DOHH2 (cell line): Measurements from ENCODE around the gene PITPNC1.
"Not testable (repeated sequence)": the region's sequence is repeated elsewhere in the genome, so short reads cannot be mapped to it uniquely, and the experiment has no call there.

Source experiments
- H3F3A ChIP-seq: fragments of 200-600 bp; sonication (generic), shearing (Covaris generic); 2 replicates; pipeline ENCODE4 v1.6.0; 2016; ENCODE audit warnings: antibody characterized with exemption, mild to moderate bottlenecking; ENCODE audit not compliant: control insufficient read depth, insufficient read depth
- H3K27ac ChIP-seq: fragments of 200-600 bp; sonication (generic); 2 replicates; pipeline ENCODE4 v1.5.1; 2014; ENCODE audit warnings: low read depth, mild to moderate bottlenecking, low read length, moderate library complexity
- H3K27me3 ChIP-seq: fragments of 200-600 bp; sonication (generic); 2 replicates; pipeline ENCODE4 v1.6.1; 2014; ENCODE audit warnings: mild to moderate bottlenecking, low read length, mixed read lengths; ENCODE audit not compliant: control insufficient read depth
- H3K36me3 ChIP-seq: fragments of 200-600 bp; sonication (generic); 2 replicates; pipeline ENCODE4 v1.6.1; 2014; ENCODE audit warnings: mild to moderate bottlenecking, low read length, moderate library complexity, mixed read lengths; ENCODE audit not compliant: control insufficient read depth
- H3K4me1 ChIP-seq: fragments of 200-600 bp; sonication (generic); 2 replicates; pipeline ENCODE4 v1.6.1; 2014; ENCODE audit warnings: mild to moderate bottlenecking, low read length, mixed read lengths; ENCODE audit not compliant: control insufficient read depth
- H3K4me2 ChIP-seq: fragments of 200-600 bp; sonication (generic); 2 replicates; pipeline ENCODE4 v1.6.0; 2014; ENCODE audit warnings: mild to moderate bottlenecking, low read length, moderate library complexity
- H3K4me3 ChIP-seq: fragments of 200-600 bp; sonication (generic); 2 replicates; pipeline ENCODE4 v1.5.1; 2014; ENCODE audit warnings: mild to moderate bottlenecking, low read length, mixed read lengths
- H3K79me2 ChIP-seq: fragments of 200-600 bp; sonication (generic); 2 replicates; pipeline ENCODE4 v1.6.1; 2014; ENCODE audit warnings: mild to moderate bottlenecking, low read length, mixed read lengths; ENCODE audit not compliant: control insufficient read depth
- H3K9me2 ChIP-seq: fragments of 200-600 bp; sonication (generic); replicated peaks from 2 replicates; pipeline ENCODE4 v1.6.1; 2014; ENCODE audit warnings: mild to moderate bottlenecking, low read length, mixed read lengths; ENCODE audit not compliant: control insufficient read depth
- H3K9me3 ChIP-seq: fragments of 200-600 bp; sonication (generic); 2 replicates; pipeline ENCODE4 v1.6.1; 2014; ENCODE audit warnings: antibody characterized with exemption, low read length, mixed read lengths; ENCODE audit not compliant: control insufficient read depth, insufficient read depth
- H4K20me1 ChIP-seq: fragments of 200-600 bp; sonication (generic); 2 replicates; pipeline ENCODE4 v1.6.0; 2014; ENCODE audit warnings: low read depth, mild to moderate bottlenecking, antibody characterized with exemption, low read length, moderate library complexity; ENCODE audit not compliant: control insufficient read depth, insufficient read depth
- EZH2phosphoT487 ChIP-seq: fragments of 200-600 bp; sonication (generic); IDR thresholded peaks from 2 replicates; pipeline ENCODE4 v1.6.1; 2017; ENCODE audit warnings: borderline replicate concordance, mild to moderate bottlenecking, antibody characterized with exemption, low read length, moderate library complexity, mixed read lengths
- TF ChIP-seq, protein P1 (sequence below): fragments of 200-600 bp; sonication (generic); IDR thresholded peaks from one replicate; pipeline ENCODE4 v1.5.1; 2014; ENCODE audit warnings: antibody characterized with exemption, mild to moderate bottlenecking, low read depth, low read length; ENCODE audit not compliant: poor library complexity, severe bottlenecking

PITPNC1 gene

GRCh38 chr17:67335245-67335835 is 41.7 kb upstream of the PITPNC1 start:
- Histone ChIP-seq H4K20me1 (no peaks in the 10 kb centered on the region), H3K4me1 (0 out of 2 replicates have a peak, but pooled peaks cover 3% of the 10 kb centered on the region), H3K79me2 (no peaks in the 10 kb centered on the region), H3K9me3 (no peaks in the 10 kb centered on the region), H3K27ac (no peak overlapping the region), H3K36me3 (peaks cover 11% of the 10 kb centered on the region), H3F3A (peaks cover 28% of the 10 kb centered on the region), H3K4me2 (no peak overlapping the region), H3K9me2 (no peaks in the 10 kb centered on the region), H3K4me3 (no peak overlapping the region), H3K27me3 (no peaks in the 10 kb centered on the region)
- no peak for TF ChIP-seq EZH2phosphoT487
- TF ChIP-seq, protein P1, sequence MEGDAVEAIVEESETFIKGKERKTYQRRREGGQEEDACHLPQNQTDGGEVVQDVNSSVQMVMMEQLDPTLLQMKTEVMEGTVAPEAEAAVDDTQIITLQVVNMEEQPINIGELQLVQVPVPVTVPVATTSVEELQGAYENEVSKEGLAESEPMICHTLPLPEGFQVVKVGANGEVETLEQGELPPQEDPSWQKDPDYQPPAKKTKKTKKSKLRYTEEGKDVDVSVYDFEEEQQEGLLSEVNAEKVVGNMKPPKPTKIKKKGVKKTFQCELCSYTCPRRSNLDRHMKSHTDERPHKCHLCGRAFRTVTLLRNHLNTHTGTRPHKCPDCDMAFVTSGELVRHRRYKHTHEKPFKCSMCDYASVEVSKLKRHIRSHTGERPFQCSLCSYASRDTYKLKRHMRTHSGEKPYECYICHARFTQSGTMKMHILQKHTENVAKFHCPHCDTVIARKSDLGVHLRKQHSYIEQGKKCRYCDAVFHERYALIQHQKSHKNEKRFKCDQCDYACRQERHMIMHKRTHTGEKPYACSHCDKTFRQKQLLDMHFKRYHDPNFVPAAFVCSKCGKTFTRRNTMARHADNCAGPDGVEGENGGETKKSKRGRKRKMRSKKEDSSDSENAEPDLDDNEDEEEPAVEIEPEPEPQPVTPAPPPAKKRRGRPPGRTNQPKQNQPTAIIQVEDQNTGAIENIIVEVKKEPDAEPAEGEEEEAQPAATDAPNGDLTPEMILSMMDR: no peak

GRCh38 chr17:67336859-67337258 is 40.2 kb upstream of the PITPNC1 start:
- no peaks in the 10 kb centered on the region for H3K4me1 ChIP-seq
- H3K9me3 ChIP-seq: no peaks in the 10 kb centered on the region
- H3K36me3 ChIP-seq: peaks cover 26% of the 10 kb centered on the region
- TF ChIP-seq EZH2phosphoT487: no peak
- TF ChIP-seq, protein P1: no peak
- no peak overlapping the region for H3K4me3 ChIP-seq
- H3K4me2 ChIP-seq: no peak overlapping the region
- H4K20me1 ChIP-seq: no peaks in the 10 kb centered on the region
- no peaks in the 10 kb centered on the region for H3K79me2 ChIP-seq
- H3K27me3 ChIP-seq: no peaks in the 10 kb centered on the region
- no peaks in the 10 kb centered on the region for H3K9me2 ChIP-seq
- H3F3A ChIP-seq: peaks cover 34% of the 10 kb centered on the region
- H3K27ac ChIP-seq: no peak overlapping the region

GRCh38 chr17:67338353-67338752 is 38.7 kb upstream of the PITPNC1 start:
- H3K4me1 ChIP-seq, H3K9me3 ChIP-seq, H3K4me2 ChIP-seq, H3K27me3 ChIP-seq, H3K4me3 ChIP-seq, H4K20me1 ChIP-seq, H3K79me2 ChIP-seq, H3K9me2 ChIP-seq, H3K27ac ChIP-seq: not testable (repeated sequence)
- Histone ChIP-seq H3K36me3 (peaks cover 41% of the 10 kb centered on the region), H3F3A (peaks cover 34% of the 10 kb centered on the region)

- TF ChIP-seq, protein P1: no peak
- no peak for TF ChIP-seq EZH2phosphoT487
Measured at GRCh38 chr17:67343237-67343636, 33.8 kb upstream of the PITPNC1 start.

More at GRCh38 chr17:67343237-67343636, 33.8 kb upstream of the PITPNC1 start:
- Histone ChIP-seq H3K4me3 (no peak overlapping the region), H3K4me2 (no peak overlapping the region), H3K27me3 (no peaks in the 10 kb centered on the region), H3K9me3 (no peaks in the 10 kb centered on the region), H3K27ac (no peak overlapping the region), H4K20me1 (no peaks in the 10 kb centered on the region), H3K79me2 (no peaks in the 10 kb centered on the region), H3K36me3 (peaks cover 82% of the 10 kb centered on the region), H3K4me1 (no peaks in the 10 kb centered on the region), H3F3A (peaks cover 20% of the 10 kb centered on the region), H3K9me2 (no peaks in the 10 kb centered on the region)
